Nephron progenitor cell (in vitro differentiated cells): Measurements from ENCODE around the gene CLTA.

Experiments
- DNase-seq: peaks from one replicate; pipeline ENCODE4 v3.0.0; 2021
- H3K27ac Mint-ChIP-seq: 2 replicates; pipeline ENCODE4 v1.8.0; 2021; ENCODE audit warnings: mild to moderate bottlenecking, moderate library complexity, mixed read lengths
- H3K27me3 Mint-ChIP-seq: 2 replicates; pipeline ENCODE4 v1.8.0; 2021; ENCODE audit warnings: mild to moderate bottlenecking, low read depth, mixed read lengths; ENCODE audit not compliant: poor library complexity
- H3K36me3 Mint-ChIP-seq: 2 replicates; pipeline ENCODE4 v1.8.0; 2021; ENCODE audit warnings: low read depth, mixed read lengths
- H3K4me1 Mint-ChIP-seq: 2 replicates; pipeline ENCODE4 v1.8.0; 2021; ENCODE audit warnings: mixed read lengths
- H3K4me3 Mint-ChIP-seq: 2 replicates; pipeline ENCODE4 v1.8.0; 2021; ENCODE audit warnings: mild to moderate bottlenecking, moderate library complexity, mixed read lengths
- H3K9me3 Mint-ChIP-seq: 2 replicates; pipeline ENCODE4 v1.8.0; 2021; ENCODE audit warnings: mild to moderate bottlenecking, moderate library complexity, mixed read lengths
- CTCF ChIP-seq: fragments of 200-600 bp; sonication (generic); IDR thresholded peaks from 2 replicates; pipeline ENCODE4 v1.5.0; 2021; ENCODE audit warnings: antibody characterized with exemption

CLTA gene

GRCh38 chr9:36166168-36166927 is 24.4 kb upstream of the CLTA start:
- H3K36me3 Mint-ChIP-seq = peaks cover 4% of the 10 kb centered on the region
- H3K9me3 Mint-ChIP-seq = no peaks in the 10 kb centered on the region
- H3K4me1 Mint-ChIP-seq = peaks cover 55% of the 10 kb centered on the region
- TF ChIP-seq CTCF = peak; percentile 93
- peaks cover 4% of the 10 kb centered on the region for H3K27me3 Mint-ChIP-seq
- H3K27ac Mint-ChIP-seq = no peak overlapping the region
- H3K4me3 Mint-ChIP-seq = peak overlapping the region; percentile 48
- peak; percentile 89 for DNase-seq

GRCh38 chr9:36169166-36169565 is 21.6 kb upstream of the CLTA start, which contains the start of gene CCIN:
Gene CCIN, plus strand, starts transcription at chr9:36169388. Its CDS starts 115 bp downstream, at chr9:36169503.
- peaks cover 32% of the 10 kb centered on the region for H3K4me1 Mint-ChIP-seq
- H3K9me3 Mint-ChIP-seq = no peaks in the 10 kb centered on the region
- no peak within 1 kb of the TSS for H3K27ac Mint-ChIP-seq
- H3K4me3 Mint-ChIP-seq = no peak within 1 kb of the TSS
- H3K27me3 Mint-ChIP-seq = no peaks in the 10 kb centered on the region
- TF ChIP-seq CTCF = no peak
- H3K36me3 Mint-ChIP-seq = no peaks in the 10 kb centered on the region
- no peak for DNase-seq

GRCh38 chr9:36169708-36170107 is 21.0 kb upstream of the CLTA start:
- Mint-ChIP-seq H3K9me3 (no peaks in the 10 kb centered on the region), H3K4me3 (no peak overlapping the region), H3K4me1 (peaks cover 32% of the 10 kb centered on the region), H3K27ac (no peak overlapping the region), H3K36me3 (no peaks in the 10 kb centered on the region), H3K27me3 (no peaks in the 10 kb centered on the region)
- DNase-seq = no peak
- no peak for TF ChIP-seq CTCF

- Mint-ChIP-seq H3K36me3 (no peaks in the 10 kb centered on the region), H3K4me1 (peaks cover 31% of the 10 kb centered on the region), H3K27ac (no peak overlapping the region), H3K4me3 (no peak overlapping the region), H3K9me3 (no peaks in the 10 kb centered on the region), H3K27me3 (no peaks in the 10 kb centered on the region)
- DNase-seq = no peak
- TF ChIP-seq CTCF = no peak
These were observed 20.2 kb upstream of the CLTA start for GRCh38 chr9:36170531-36170930.

- no peaks in the 10 kb centered on the region for H3K36me3 Mint-ChIP-seq
- no peak for DNase-seq
- no peak overlapping the region for H3K27ac Mint-ChIP-seq
- H3K4me1 Mint-ChIP-seq = peaks cover 29% of the 10 kb centered on the region
- no peak for TF ChIP-seq CTCF
- H3K27me3 Mint-ChIP-seq = no peaks in the 10 kb centered on the region
- no peak overlapping the region for H3K4me3 Mint-ChIP-seq
- H3K9me3 Mint-ChIP-seq = peaks cover 9% of the 10 kb centered on the region
These were observed 16.9 kb upstream of the CLTA start for GRCh38 chr9:36173861-36174260.

- no peak for TF ChIP-seq CTCF
- Mint-ChIP-seq H3K9me3 (peaks cover 12% of the 10 kb centered on the region), H3K27ac (no peak overlapping the region)
These were observed 16.4 kb upstream of the CLTA start for GRCh38 chr9:36174271-36174670.

More at GRCh38 chr9:36174271-36174670, 16.4 kb upstream of the CLTA start:
- no peaks in the 10 kb centered on the region for H3K36me3 Mint-ChIP-seq
- H3K27me3 Mint-ChIP-seq = no peaks in the 10 kb centered on the region
- no peak overlapping the region for H3K4me3 Mint-ChIP-seq
- DNase-seq = no peak
- H3K4me1 Mint-ChIP-seq = peaks cover 25% of the 10 kb centered on the region
